ENCODE data around the gene FBLN2. TPM values are rescaled to one million over a fixed set of nuclear protein-coding genes. Genes with fewer than 3 reads are reported as not detected.

FBLN2 gene
- total RNA-seq, 1 experiment from 2014 or later: 0.39 TPM

DNA sequence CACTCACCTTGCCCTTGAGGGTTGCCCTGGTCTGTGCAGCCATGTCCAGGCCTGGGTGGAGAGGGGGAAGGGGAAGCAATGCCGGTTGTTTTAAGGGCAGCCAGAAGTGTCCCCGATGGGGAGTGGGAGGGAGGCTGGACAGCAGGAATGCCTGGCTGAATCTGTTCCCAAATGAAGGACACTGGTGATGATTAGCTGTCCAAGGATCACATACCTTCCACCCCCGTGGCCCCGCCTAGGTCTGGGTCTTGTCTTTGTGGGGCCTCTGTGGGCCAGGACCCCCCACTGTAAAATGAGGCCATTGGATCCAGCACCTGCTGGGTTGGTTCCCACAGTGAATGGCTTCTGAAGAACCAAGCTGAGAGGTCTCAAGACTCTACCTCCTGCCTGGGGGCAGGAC lies 71.4 kb downstream of the FBLN2 start:
- Histone ChIP-seq H3K27me3 (ENCODE audit: insufficient read depth, low read length) (no peaks in the 10 kb centered on the region), H3K9ac (ENCODE audit: low read length) (no peak overlapping the region), H4K20me1 (ENCODE audit: insufficient read depth) (no peaks in the 10 kb centered on the region), H3K27ac (ENCODE audit: low read depth, low read length) (no peak overlapping the region), H3K4me2 (ENCODE audit: low read length) (no peak overlapping the region), H3K4me3 (replicated peaks in 1 of 2; ENCODE audit: low read depth in 1 of 2, low read length in 2 of 2) (no peak overlapping the region), H2AFZ (ENCODE audit: low read depth, low read length, poor library complexity, severe bottlenecking) (no peak overlapping the region), H3K9me2 (ENCODE audit: insufficient read depth) (no peaks in the 10 kb centered on the region), H3K4me1 (ENCODE audit: control insufficient read depth in 1 of 2, insufficient read depth in 2 of 2, low read length in 2 of 2) (no peaks in the 10 kb centered on the region), H3K9me3 (ENCODE audit: control insufficient read depth in 1 of 2, insufficient read depth in 1 of 2, low read depth in 1 of 2, low read length in 2 of 2) (no peaks in the 10 kb centered on the region), H3K36me3 (ENCODE audit: control insufficient read depth in 1 of 2, insufficient read depth in 2 of 2, low read length in 2 of 2) (no peaks in the 10 kb centered on the region), H3K79me2 (ENCODE audit: insufficient read depth, low read length) (no peaks in the 10 kb centered on the region)
- ChIA-PET RAD21 (ENCODE audit: low non-redundant PET in 1 of 2, low total read pairs in 2 of 2, uncharacterized antibody in 2 of 2, unreplicated experiment in 2 of 2) (no interaction called here), CTCF (no interaction called here), POLR2A (no interaction called here)
- no peak for ATAC-seq
- no TSS peak for BruUV-seq (replicated peaks)
- no peak for DNase-seq (ENCODE audit: low read depth, low spot score)
- intact Hi-C loops (cut with micrococcal nuclease): no loop called here
- TF ChIP-seq SIN3A (IDR thresholded peaks at IDR 0.05; ENCODE audit: low read depth) (no peak), TCF7L2 (IDR thresholded peaks at IDR 0.05; ENCODE audit: borderline replicate concordance, extremely low read depth, insufficient read depth, insufficient read length) (no peak), REST (IDR thresholded peaks at IDR 0.05; ENCODE audit: low read depth) (no peak), SP1 (IDR thresholded peaks at IDR 0.05; ENCODE audit: low read depth) (no peak), EZH2phosphoT487 (IDR thresholded peaks at IDR 0.05; ENCODE audit: borderline replicate concordance) (no peak), SRF (IDR thresholded peaks at IDR 0.05; ENCODE audit: low read depth) (no peak), EGR1 (IDR thresholded peaks at IDR 0.05; ENCODE audit: low read depth) (no peak), ELF1 (IDR thresholded peaks at IDR 0.05; ENCODE audit: borderline replicate concordance, low read depth) (no peak)

All from HCT116 (cell line).